ENCODE data around the gene FAM3A.
"Not testable (repeated sequence)": the region's sequence is repeated elsewhere in the genome, so short reads cannot be mapped to it uniquely, and the experiment has no call there.

Gene FAM3A

GRCh38 chrX:154502989-154503388 lies 13.0 kb downstream of the FAM3A start:
- no peak for DNase-seq

- no peak for DNase-seq
Observed at GRCh38 chrX:154502098-154502497, 13.9 kb downstream of the FAM3A start.

- not testable (repeated sequence) for DNase-seq
Observed at GRCh38 chrX:154501423-154501822, 14.6 kb downstream of the FAM3A start.

GRCh38 chrX:154496591-154497137 lies 19.4 kb downstream of the FAM3A start:
- DNase-seq, result not testable (repeated sequence)

- no peak for DNase-seq
Observed at GRCh38 chrX:154495472-154495922, 20.5 kb downstream of the FAM3A start.

GRCh38 chrX:154494715-154495114 lies 21.3 kb downstream of the FAM3A start:
- no peak for DNase-seq

- peak; percentile 85 for DNase-seq
Observed at GRCh38 chrX:154490414-154491083, 25.5 kb downstream of the FAM3A start, which contains the start of gene SLC10A3. Gene SLC10A3 (minus strand): TSS chrX:154490629. CDS start chrX:154488940, 1,689 bp downstream.

- DNase-seq, result peak; percentile 2
Observed at GRCh38 chrX:154490021-154490413, 26.0 kb downstream of the FAM3A start.

- no peak for DNase-seq
Observed at GRCh38 chrX:154489182-154489581, 26.9 kb downstream of the FAM3A start.

- DNase-seq, result no peak
Observed at GRCh38 chrX:154488336-154489075, 27.5 kb downstream of the FAM3A start.

- no peak for DNase-seq
Observed at GRCh38 chrX:154487518-154488290, 28.3 kb downstream of the FAM3A start.

- peak; percentile 17 for DNase-seq
Observed at GRCh38 chrX:154486396-154487207, 29.4 kb downstream of the FAM3A start, which contains the start of gene UBL4A. Gene UBL4A (minus strand): TSS chrX:154486615. CDS start chrX:154486584, 31 bp downstream.

GRCh38 chrX:154486052-154486395 lies 30.0 kb downstream of the FAM3A start:
- DNase-seq, result no peak

GRCh38 chrX:154485150-154486051 lies 30.6 kb downstream of the FAM3A start:
- DNase-seq, result no peak

GRCh38 chrX:154484255-154485149 lies 31.5 kb downstream of the FAM3A start:
- no peak for DNase-seq

GRCh38 chrX:154483325-154483724 lies 32.7 kb downstream of the FAM3A start:
- DNase-seq, result no peak

GRCh38 chrX:154482786-154483185 lies 33.2 kb downstream of the FAM3A start:
- no peak for DNase-seq

- no peak for DNase-seq
Observed at GRCh38 chrX:154481911-154482601, 34.0 kb downstream of the FAM3A start.

- no peak for DNase-seq
Observed at GRCh38 chrX:154481195-154481594, 34.8 kb downstream of the FAM3A start.
